Panc1 (cell line): ENCODE measurements around the gene MTURN. TPM values are rescaled to one million over a fixed set of nuclear protein-coding genes. Genes with fewer than 3 reads are reported as not detected.

Experiments used
- ATAC-seq: fragments of 200-7000 bp; cut with Tn5 transposase; 2 replicates; pipeline ENCODE4 v1.9.1; 2020; ENCODE audit warnings: mild to moderate bottlenecking, moderate library complexity
- BruUV-seq: library from RNA; stranded (reverse); fragments of 400-500 nt; replicated peaks from 2 replicates; lab custom pipeline; 2021; lab: Mats Ljungman, UMichigan
- CTCF ChIA-PET: fragments of 300-600 bp; sonication (Branson Sonifier 250); formaldehyde crosslinking; loops from one replicate; lab custom pipeline; 2022; ENCODE audit warnings: antibody characterized with exemption; lab: Charles Lee
- POLR2A ChIA-PET: fragments of 300-600 bp; sonication (Branson Sonifier 250); formaldehyde crosslinking; loops from one replicate; lab custom pipeline; 2022; ENCODE audit warnings: antibody characterized with exemption; lab: Charles Lee
- DNase-seq: peaks from one replicate; pipeline ENCODE4 v3.0.0-alpha.2; 2010; ENCODE audit warnings: low read depth, low spot score
- H3K27ac ChIP-seq: 2 replicates; pipeline ENCODE4 v1.5.1; 2011; ENCODE audit warnings: mild to moderate bottlenecking, low read length, inconsistent platforms
- H3K27me3 ChIP-seq: fragments of 200-500 bp; sonication (Bioruptor generic); 2 replicates; pipeline ENCODE4 v1.6.0; 2014; ENCODE audit warnings: low read length, inconsistent platforms; ENCODE audit not compliant: control insufficient read depth, insufficient read depth
- H3K36me3 ChIP-seq: fragments of 200-500 bp; sonication (Bioruptor generic); 2 replicates; pipeline ENCODE4 v1.5.1; 2014; ENCODE audit warnings: inconsistent platforms, mild to moderate bottlenecking, low read length, moderate library complexity; ENCODE audit not compliant: control insufficient read depth, insufficient read depth
- H3K4me1 ChIP-seq: 2 replicates; pipeline ENCODE4 v1.5.1; 2011; ENCODE audit warnings: inconsistent platforms, mild to moderate bottlenecking, low read length, moderate library complexity; ENCODE audit not compliant: control insufficient read depth, insufficient read depth
- H3K4me3 ChIP-seq, 2 experiments: 2 replicates each; pipeline ENCODE4 v1.5.1; 2011 to 2012; ENCODE audit warnings: low read depth in 2 of 2, low read length in 2 of 2, mild to moderate bottlenecking in 2 of 2, inconsistent platforms in 1 of 2, moderate library complexity in 1 of 2
- H3K9me3 ChIP-seq: fragments of 200-500 bp; sonication (Bioruptor generic); 2 replicates; pipeline ENCODE4 v1.5.1; 2014; ENCODE audit warnings: low read depth, mild to moderate bottlenecking, inconsistent platforms, low read length, moderate library complexity; ENCODE audit not compliant: control insufficient read depth, insufficient read depth
- CTCF ChIP-seq: fragments of 450-650 bp; IDR thresholded peaks from 2 replicates; pipeline ENCODE4 v1.5.1; 2017; ENCODE audit warnings: mild to moderate bottlenecking
- POLR2AphosphoS5 ChIP-seq: IDR thresholded peaks from 2 replicates; pipeline ENCODE4 v1.6.1; 2012; ENCODE audit warnings: mild to moderate bottlenecking, low read depth, low read length, moderate library complexity
- SIN3A ChIP-seq: IDR thresholded peaks from 2 replicates; pipeline ENCODE4 v1.6.1; 2012; ENCODE audit warnings: low read depth, mild to moderate bottlenecking, low read length, moderate library complexity, borderline replicate concordance; ENCODE audit not compliant: insufficient read depth
- TCF7L2 ChIP-seq: IDR thresholded peaks from 2 replicates; pipeline ENCODE4 v1.6.1; 2011; ENCODE audit warnings: mild to moderate bottlenecking, low read depth, low read length, inconsistent platforms
- in situ Hi-C: cut with HindIII; loops from 2 replicates; pipeline ENCODE4 v1.10.0; 2016; ENCODE audit warnings: low sequenced_read_pairs, low pct_unique_long_range_greater_than_20kb
- intact Hi-C: fragments of 100-400 bp; cut with micrococcal nuclease; formaldehyde crosslinking; loops from one replicate; pipeline ENCODE4 v1.10.0; 2022; ENCODE audit not compliant: unreplicated experiment
- total RNA-seq: library from RNA; stranded (reverse); gene quantifications from one replicate; pipeline ENCODE4 v1.2.1, GENCODE V29; 2021; ENCODE audit not compliant: unreplicated experiment
- TF ChIP-seq, protein P1 (sequence below), 2 experiments: IDR thresholded peaks; 2 replicates each; pipeline ENCODE4 v1.6.1; 2011 to 2012; ENCODE audit warnings: low read depth in 2 of 2, control low read depth in 1 of 2, low read length in 1 of 2, mild to moderate bottlenecking in 1 of 2, moderate library complexity in 1 of 2; ENCODE audit not compliant: insufficient read depth in 1 of 2

MTURN gene
- total RNA-seq, 1 experiment from 2014 or later = 1.2 TPM

- no peaks in the 10 kb centered on the region for H3K9me3 ChIP-seq
- TF ChIP-seq CTCF (no peak), TCF7L2 (no peak), SIN3A (no peak), POLR2AphosphoS5 (no peak)
- TF ChIP-seq, protein P1, sequence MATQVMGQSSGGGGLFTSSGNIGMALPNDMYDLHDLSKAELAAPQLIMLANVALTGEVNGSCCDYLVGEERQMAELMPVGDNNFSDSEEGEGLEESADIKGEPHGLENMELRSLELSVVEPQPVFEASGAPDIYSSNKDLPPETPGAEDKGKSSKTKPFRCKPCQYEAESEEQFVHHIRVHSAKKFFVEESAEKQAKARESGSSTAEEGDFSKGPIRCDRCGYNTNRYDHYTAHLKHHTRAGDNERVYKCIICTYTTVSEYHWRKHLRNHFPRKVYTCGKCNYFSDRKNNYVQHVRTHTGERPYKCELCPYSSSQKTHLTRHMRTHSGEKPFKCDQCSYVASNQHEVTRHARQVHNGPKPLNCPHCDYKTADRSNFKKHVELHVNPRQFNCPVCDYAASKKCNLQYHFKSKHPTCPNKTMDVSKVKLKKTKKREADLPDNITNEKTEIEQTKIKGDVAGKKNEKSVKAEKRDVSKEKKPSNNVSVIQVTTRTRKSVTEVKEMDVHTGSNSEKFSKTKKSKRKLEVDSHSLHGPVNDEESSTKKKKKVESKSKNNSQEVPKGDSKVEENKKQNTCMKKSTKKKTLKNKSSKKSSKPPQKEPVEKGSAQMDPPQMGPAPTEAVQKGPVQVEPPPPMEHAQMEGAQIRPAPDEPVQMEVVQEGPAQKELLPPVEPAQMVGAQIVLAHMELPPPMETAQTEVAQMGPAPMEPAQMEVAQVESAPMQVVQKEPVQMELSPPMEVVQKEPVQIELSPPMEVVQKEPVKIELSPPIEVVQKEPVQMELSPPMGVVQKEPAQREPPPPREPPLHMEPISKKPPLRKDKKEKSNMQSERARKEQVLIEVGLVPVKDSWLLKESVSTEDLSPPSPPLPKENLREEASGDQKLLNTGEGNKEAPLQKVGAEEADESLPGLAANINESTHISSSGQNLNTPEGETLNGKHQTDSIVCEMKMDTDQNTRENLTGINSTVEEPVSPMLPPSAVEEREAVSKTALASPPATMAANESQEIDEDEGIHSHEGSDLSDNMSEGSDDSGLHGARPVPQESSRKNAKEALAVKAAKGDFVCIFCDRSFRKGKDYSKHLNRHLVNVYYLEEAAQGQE (IDR thresholded peaks at IDR 0.05; ENCODE audit: insufficient read depth in 1 of 2, low read depth in 2 of 2, low read length in 1 of 2) = no peak
- in situ Hi-C loops (no loop called here), intact Hi-C loops (no loop called here)
- H3K27me3 ChIP-seq = no peaks in the 10 kb centered on the region; the same call in 1 of the 2 replicates
- BruUV-seq = no TSS peak
- DNase-seq = no peak
- no peaks in the 10 kb centered on the region for H3K36me3 ChIP-seq
- ChIA-PET POLR2A (no interaction called here), CTCF (no interaction called here)
- no peaks in the 10 kb centered on the region; the same call in 1 of the 2 replicates for H3K4me1 ChIP-seq
- no peak for ATAC-seq
- H3K4me3 ChIP-seq = no peak overlapping the region
- H3K27ac ChIP-seq = no peak overlapping the region
Measured at GRCh38 chr7:30147223-30147622, 12.4 kb downstream of the MTURN start.

- ChIA-PET CTCF (no interaction called here), POLR2A (no interaction called here)
- H3K36me3 ChIP-seq = no peaks in the 10 kb centered on the region
- H3K27ac ChIP-seq = no peak overlapping the region
- H3K9me3 ChIP-seq = no peaks in the 10 kb centered on the region
- no peak overlapping the region for H3K4me3 ChIP-seq
- no peaks in the 10 kb centered on the region; the same call in 1 of the 2 replicates for H3K4me1 ChIP-seq
- ATAC-seq (no peak), DNase-seq (no peak)
- H3K27me3 ChIP-seq = no peaks in the 10 kb centered on the region; the same call in 1 of the 2 replicates
- BruUV-seq = no TSS peak
- in situ Hi-C loops = no loop called here
- intact Hi-C loops = no loop called here
- no peak for TF ChIP-seq TCF7L2
- no peak for TF ChIP-seq SIN3A
- TF ChIP-seq, protein P1 (IDR thresholded peaks at IDR 0.05; ENCODE audit: insufficient read depth in 1 of 2, low read depth in 2 of 2, low read length in 1 of 2) = no peak
- TF ChIP-seq CTCF = no peak
- no peak for TF ChIP-seq POLR2AphosphoS5
Measured at GRCh38 chr7:30147785-30148184, 13.0 kb downstream of the MTURN start.
